IPS DF 6.9 (cell line): ENCODE results near the gene TMPRSS15.

ENCODE experiments used
- DNase-seq: peaks from one replicate; pipeline ENCODE4 v3.0.0-alpha.2; 2013; ENCODE audit warnings: low read depth, low spot score
- H3K27ac ChIP-seq: one replicate; pipeline ENCODE4 v1.5.1; 2013; ENCODE audit warnings: low read length, control low read depth
- H3K27me3 ChIP-seq: 2 replicates; pipeline ENCODE4 v1.6.1; 2013; ENCODE audit warnings: mild to moderate bottlenecking, low read length; ENCODE audit not compliant: control insufficient read depth, insufficient read depth
- H3K36me3 ChIP-seq: 2 replicates; pipeline ENCODE4 v1.6.1; 2013; ENCODE audit warnings: low read length; ENCODE audit not compliant: control insufficient read depth, insufficient read depth
- H3K4me1 ChIP-seq: 2 replicates; pipeline ENCODE4 v1.6.1; 2013; ENCODE audit warnings: low read length; ENCODE audit not compliant: control insufficient read depth, insufficient read depth
- H3K4me3 ChIP-seq: 2 replicates; pipeline ENCODE4 v1.5.1; 2013; ENCODE audit warnings: mild to moderate bottlenecking, low read length
- H3K9me3 ChIP-seq: 2 replicates; pipeline ENCODE4 v1.6.1; 2013; ENCODE audit warnings: low read length, inconsistent platforms; ENCODE audit not compliant: control insufficient read depth, insufficient read depth
- WGBS: extraction: QIAGEN DNeasy Blood & Tissue Kit; methylation state at CpG from one replicate; pipeline ENCODE4 v1.1.7; 2013; ENCODE audit warnings: mixed read lengths, missing lambda C conversion rate; ENCODE audit not compliant: insufficient read length, insufficient coverage; 5-methylcytosine and 5-hydroxymethylcytosine counted together

Gene TMPRSS15

GRCh38 chr21:18249672-18250071 lies 153.9 kb downstream of the TMPRSS15 start:
- DNase-seq = no peak
- Histone ChIP-seq H3K27ac (no peak overlapping the region), H3K9me3 (no peaks in the 10 kb centered on the region), H3K27me3 (peaks cover 13% of the 10 kb centered on the region), H3K4me1 (no peaks in the 10 kb centered on the region; the same call in 1 of the 2 replicates), H3K36me3 (no peaks in the 10 kb centered on the region), H3K4me3 (no peak overlapping the region)
- no CpG with 5 or more reads among the region's 2 CpGs for WGBS

DNA sequence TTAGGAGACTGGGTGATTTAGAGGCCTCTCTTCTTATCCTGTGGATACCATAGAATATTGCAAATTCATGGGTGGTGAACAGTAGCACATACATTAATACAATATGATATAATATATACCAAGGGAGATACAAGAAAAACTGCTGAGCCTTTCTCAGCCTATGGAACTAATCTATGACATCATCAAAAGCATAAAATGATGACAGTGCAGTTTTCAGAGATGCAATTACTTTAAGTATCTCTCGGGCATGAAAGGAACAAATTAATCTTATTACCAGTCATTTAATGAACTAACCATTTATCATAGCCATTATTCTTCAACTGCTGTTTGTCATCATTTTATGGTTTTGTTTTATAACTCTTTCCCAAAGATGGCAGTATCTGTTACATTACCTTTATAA lies 155.4 kb downstream of the TMPRSS15 start:
- H3K27me3 ChIP-seq = peaks cover 22% of the 10 kb centered on the region
- no peaks in the 10 kb centered on the region for H3K9me3 ChIP-seq
- no peaks in the 10 kb centered on the region; the same call in 1 of the 2 replicates for H3K4me1 ChIP-seq
- WGBS = no CpG with 5 or more reads among the region's 1 CpG
- no peak overlapping the region for H3K27ac ChIP-seq
- H3K36me3 ChIP-seq = no peaks in the 10 kb centered on the region
- no peak for DNase-seq
- no peak overlapping the region for H3K4me3 ChIP-seq

DNA sequence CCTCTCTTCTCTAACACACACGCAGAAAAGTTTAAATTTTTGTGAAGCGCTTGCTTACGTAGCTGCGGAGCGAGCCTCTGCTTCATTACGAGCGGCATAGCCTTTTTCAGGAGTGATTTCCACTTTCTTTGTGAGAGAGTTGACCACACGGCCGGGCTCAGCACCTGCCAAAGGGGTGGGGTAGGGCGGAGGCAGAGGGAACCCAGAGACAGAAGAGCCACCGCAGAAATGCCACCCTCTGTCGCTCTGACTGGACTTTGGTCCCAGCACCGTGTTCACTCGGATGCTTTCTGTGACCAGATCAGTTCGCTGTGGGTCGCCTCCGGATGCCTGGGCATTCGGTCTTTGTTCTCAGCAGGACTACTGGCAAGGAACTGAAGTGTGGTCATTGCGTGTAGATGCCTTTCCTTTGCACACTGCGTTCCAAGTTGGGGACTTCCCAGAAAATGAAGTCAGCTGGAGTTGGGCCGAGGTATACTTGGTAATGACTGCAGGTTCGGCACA lies 158.1 kb downstream of the TMPRSS15 start:
- H3K4me3 ChIP-seq = peak overlapping the region; percentile 41; the same call in 1 of the 2 replicates
- no peaks in the 10 kb centered on the region; the same call in 1 of the 2 replicates for H3K4me1 ChIP-seq
- no peak overlapping the region for H3K27ac ChIP-seq
- no peak for DNase-seq
- WGBS = no CpG with 5 or more reads among the region's 22 CpGs
- H3K27me3 ChIP-seq = peaks cover 23% of the 10 kb centered on the region
- no peaks in the 10 kb centered on the region for H3K9me3 ChIP-seq
- H3K36me3 ChIP-seq = no peaks in the 10 kb centered on the region

DNA sequence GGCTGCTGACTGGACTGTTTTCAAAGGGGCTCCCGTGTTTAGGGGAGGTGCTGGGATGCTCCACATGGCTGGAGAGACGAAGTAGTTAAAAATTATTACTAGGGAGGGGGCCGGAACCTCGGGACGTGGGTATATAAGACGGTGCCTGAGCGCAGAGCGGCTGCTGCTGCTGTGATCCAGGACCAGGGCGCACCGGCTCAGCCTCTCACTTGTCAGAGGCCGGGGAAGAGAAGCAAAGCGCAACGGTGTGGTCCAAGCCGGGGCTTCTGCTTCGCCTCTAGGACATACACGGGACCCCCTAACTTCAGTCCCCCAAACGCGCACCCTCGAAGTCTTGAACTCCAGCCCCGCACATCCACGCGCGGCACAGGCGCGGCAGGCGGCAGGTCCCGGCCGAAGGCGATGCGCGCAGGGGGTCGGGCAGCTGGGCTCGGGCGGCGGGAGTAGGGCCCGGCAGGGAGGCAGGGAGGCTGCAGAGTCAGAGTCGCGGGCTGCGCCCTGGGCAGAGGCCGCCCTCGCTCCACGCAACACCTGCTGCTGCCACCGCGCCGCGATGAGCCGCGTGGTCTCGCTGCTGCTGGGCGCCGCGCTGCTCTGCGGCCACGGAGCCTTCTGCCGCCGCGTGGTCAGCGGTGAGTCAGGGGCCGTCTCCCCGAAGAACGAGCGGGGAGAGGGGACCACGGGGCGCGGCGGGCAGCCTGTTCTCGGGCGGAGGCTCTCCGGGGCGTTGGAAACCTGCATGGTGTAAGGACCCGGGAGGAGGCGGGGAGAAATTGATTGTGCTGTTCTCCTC lies 158.7 kb downstream of the TMPRSS15 start, which contains the start of gene CHODL:
Gene CHODL (plus strand): TSS at position 163 of the 793 bp plus-strand sequence. CDS start 391 bp downstream, at position 554.
- WGBS = no CpG with 5 or more reads among the region's 72 CpGs
- Histone ChIP-seq H3K27me3 (peaks cover 23% of the 10 kb centered on the region), H3K27ac (no peak within 1 kb of the TSS), H3K4me1 (no peaks in the 10 kb centered on the region; the same call in 1 of the 2 replicates), H3K4me3 (peak within 1 kb of the TSS; percentile 41; the same call in 1 of the 2 replicates), H3K9me3 (no peaks in the 10 kb centered on the region), H3K36me3 (no peaks in the 10 kb centered on the region)
- no peak for DNase-seq

DNA sequence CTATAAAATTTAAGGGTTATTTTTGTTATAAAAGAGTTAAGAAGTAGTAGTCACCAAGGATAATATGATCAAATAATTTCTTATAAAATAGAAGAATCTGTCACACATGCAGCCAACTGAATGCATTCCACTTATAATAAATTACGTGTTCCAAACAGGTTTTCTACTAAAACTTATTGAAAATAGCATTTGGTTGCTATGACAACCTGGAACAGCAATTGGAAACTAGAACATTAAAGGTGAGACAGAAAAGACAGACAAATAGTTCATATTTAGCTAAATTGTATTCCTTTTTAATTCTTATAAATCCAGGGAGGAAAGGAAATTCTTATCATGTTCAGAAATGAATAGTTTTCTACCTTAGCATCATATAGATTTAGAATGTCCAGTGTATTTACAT lies 168.0 kb downstream of the TMPRSS15 start:
- DNase-seq = no peak
- Histone ChIP-seq H3K27me3 (no peaks in the 10 kb centered on the region), H3K4me1 (no peaks in the 10 kb centered on the region), H3K4me3 (no peak overlapping the region), H3K27ac (no peak overlapping the region), H3K36me3 (no peaks in the 10 kb centered on the region), H3K9me3 (no peaks in the 10 kb centered on the region)
- WGBS = no CpG with 5 or more reads among the region's 1 CpG

GRCh38 chr21:18228060-18228739 lies 175.4 kb downstream of the TMPRSS15 start:
- Histone ChIP-seq H3K36me3 (no peaks in the 10 kb centered on the region), H3K27me3 (no peaks in the 10 kb centered on the region), H3K9me3 (no peaks in the 10 kb centered on the region), H3K4me1 (no peaks in the 10 kb centered on the region), H3K27ac (no peak overlapping the region), H3K4me3 (no peak overlapping the region)
- no CpG with 5 or more reads among the region's 5 CpGs for WGBS
- no peak for DNase-seq

DNA sequence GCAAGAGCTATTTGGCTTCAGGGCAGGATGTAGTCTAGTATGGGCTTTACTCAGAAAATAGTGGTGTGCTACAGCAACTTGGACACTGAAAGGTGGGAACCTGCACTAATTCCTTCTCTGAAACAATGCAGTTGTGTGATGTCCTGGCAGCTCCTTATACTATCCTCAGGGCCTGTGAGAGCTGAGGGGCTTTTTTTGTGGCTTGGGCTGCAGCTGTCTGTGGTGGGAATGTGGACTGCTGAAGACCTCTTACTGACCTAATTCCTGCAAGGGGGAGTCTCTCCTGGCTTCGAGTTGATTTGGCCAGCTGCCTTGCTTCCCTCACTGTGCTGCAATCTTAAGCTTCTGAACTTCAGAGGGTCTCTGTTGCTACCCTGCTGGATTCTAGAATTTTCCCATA lies 181.2 kb downstream of the TMPRSS15 start:
- DNase-seq = no peak
- H3K36me3 ChIP-seq = no peaks in the 10 kb centered on the region

DNA sequence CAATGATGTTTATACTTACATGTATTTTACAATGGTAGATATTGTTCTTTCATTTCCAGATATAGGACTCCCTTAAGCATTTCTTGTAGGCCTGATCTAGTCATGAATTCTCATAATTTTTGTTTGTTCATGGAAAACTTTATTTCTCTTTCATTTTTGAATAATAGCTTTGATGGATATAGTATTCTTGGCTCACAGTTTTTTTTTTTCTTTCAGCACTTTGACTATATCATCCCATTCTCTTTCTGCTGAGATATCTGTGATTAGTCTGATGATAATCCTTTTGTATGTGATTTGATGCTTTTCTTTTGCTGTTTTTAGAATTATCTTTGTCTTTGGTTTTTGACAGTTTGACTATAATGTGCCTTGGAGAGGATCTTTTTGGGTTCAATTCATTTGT lies 183.1 kb downstream of the TMPRSS15 start:
- no peaks in the 10 kb centered on the region for H3K9me3 ChIP-seq
- no peaks in the 10 kb centered on the region for H3K4me1 ChIP-seq
- H3K36me3 ChIP-seq = no peaks in the 10 kb centered on the region
- no peaks in the 10 kb centered on the region for H3K27me3 ChIP-seq
- no peak overlapping the region for H3K27ac ChIP-seq
- DNase-seq = no peak
- no peak overlapping the region for H3K4me3 ChIP-seq

More for the DNA sequence above, 181.2 kb downstream of the TMPRSS15 start:
- Histone ChIP-seq H3K27me3 (no peaks in the 10 kb centered on the region), H3K4me1 (no peaks in the 10 kb centered on the region), H3K9me3 (no peaks in the 10 kb centered on the region), H3K4me3 (no peak overlapping the region), H3K27ac (no peak overlapping the region)
- no CpG with 5 or more reads among the region's 1 CpG for WGBS
